T-helper 2 cell (primary cell): Measurements from ENCODE around the gene GMIP.

Source experiments
- DNase-seq, 5 experiments: peaks; one replicate each; pipeline versions ENCODE4 v3.0.0 to v3.0.0-alpha.2; 2012 to 2022

Gene GMIP

GRCh38 chr19:19606021-19606420, 37.4 kb downstream of the GMIP start:
- DNase-seq = peak in 3 of 5 experiments; percentile 53 to 85 (median 66)

GRCh38 chr19:19602713-19603324, 40.6 kb downstream of the GMIP start:
- DNase-seq = no peak

- peak in 3 of 5 experiments; percentile 49 to 71 (median 64) for DNase-seq
Measured at GRCh38 chr19:19602136-19602712, 41.2 kb downstream of the GMIP start.

GRCh38 chr19:19600793-19601330, 42.6 kb downstream of the GMIP start:
- peak in 1 of 5 experiments; percentile 32 for DNase-seq

- DNase-seq = peak; percentile 29 to 94 (median 64)
Measured at GRCh38 chr19:19598728-19599451, 44.6 kb downstream of the GMIP start.

- DNase-seq = peak in 4 of 5 experiments; percentile 16 to 95 (median 67)
Measured at GRCh38 chr19:19597809-19598306, 45.6 kb downstream of the GMIP start.

- no peak for DNase-seq
Measured at GRCh38 chr19:19595171-19595701, 48.2 kb downstream of the GMIP start.

GRCh38 chr19:19594381-19594780, 49.1 kb downstream of the GMIP start:
- peak in 1 of 5 experiments; percentile 43 for DNase-seq

- DNase-seq = no peak
Measured at GRCh38 chr19:19592690-19593089, 50.8 kb downstream of the GMIP start.

- peak in 4 of 5 experiments; percentile 46 to 86 (median 62) for DNase-seq
Measured at GRCh38 chr19:19591133-19591825, 52.2 kb downstream of the GMIP start.

- DNase-seq = peak in 1 of 5 experiments; percentile 17
Measured at GRCh38 chr19:19588546-19588945, 54.9 kb downstream of the GMIP start.

GRCh38 chr19:19587771-19588170, 55.7 kb downstream of the GMIP start:
- DNase-seq = no peak

GRCh38 chr19:19584356-19584755, 59.1 kb downstream of the GMIP start:
- DNase-seq = no peak

- DNase-seq = no peak
Measured at GRCh38 chr19:19582471-19582870, 61.0 kb downstream of the GMIP start.

- no peak for DNase-seq
Measured at GRCh38 chr19:19581391-19581790, 62.1 kb downstream of the GMIP start.

- no peak for DNase-seq
Measured at GRCh38 chr19:19580418-19580817, 63.0 kb downstream of the GMIP start.

GRCh38 chr19:19579533-19580361, 63.7 kb downstream of the GMIP start:
- no peak for DNase-seq
